ENCODE measurements around the gene CRACR2A.

GRCh38 chr12:3752096-3752709 is 706 bp downstream of the CRACR2A start:
- no peak for TF ChIP-seq CTCF (conservative IDR thresholded peaks at IDR 0.05 in 1 of 2, IDR thresholded peaks at IDR 0.05 in 1 of 2; ENCODE audit: extremely low read depth in 1 of 2, insufficient read depth in 1 of 2, low read depth in 1 of 2, low read length in 2 of 2)
- TF ChIP-seq EZH2 (IDR thresholded peaks at IDR 0.05; ENCODE audit: borderline replicate concordance, low read length) = no peak

Measured in mammary epithelial cell (primary cell).